Stomach (tissue), 9 donors: ENCODE measurements around the gene KRT6B. TPM values are rescaled to one million over a fixed set of nuclear protein-coding genes. Genes with fewer than 3 reads are reported as not detected.
"Not testable (repeated sequence)": the region's sequence is repeated elsewhere in the genome, so short reads cannot be mapped to it uniquely, and the experiment has no call there.

Experiments
- DNase-seq, 2 donors: peaks; one replicate each; pipeline versions ENCODE4 v3.0.0 to v3.0.0-alpha.2; 2013 to 2019
- H3K27ac ChIP-seq, 5 donors: fragments of 200-600 bp in 4 of 5; sonication (generic) in 4 of 5; one replicate each; pipeline ENCODE4 v1.5.1; 2013 to 2019; ENCODE audit warnings: mild to moderate bottlenecking in 1 of 5, moderate library complexity in 1 of 5
- H3K27me3 ChIP-seq, 3 donors: fragments of 200-600 bp; sonication (generic); one replicate each; pipeline ENCODE4 v1.5.1; 2017 to 2019; ENCODE audit warnings: mixed run types in 1 of 3
- H3K36me3 ChIP-seq, 4 donors: fragments of 200-600 bp; sonication (generic); 1 replicate in 3 of 4; 2 replicates in 1 of 4; pipeline ENCODE4 v1.5.1; 2016 to 2019
- H3K4me1 ChIP-seq, 4 donors: fragments of 200-600 bp; sonication (generic); one replicate each; pipeline ENCODE4 v1.5.1; 2016 to 2019
- H3K4me3 ChIP-seq, 4 donors: fragments of 200-600 bp; sonication (generic) in 3 of 4; one replicate each; pipeline ENCODE4 v1.5.1; 2016 to 2019; ENCODE audit warnings: mild to moderate bottlenecking in 1 of 4
- H3K9me3 ChIP-seq, 4 donors: fragments of 200-600 bp; sonication (generic); one replicate each; pipeline ENCODE4 v1.5.1; 2016 to 2019
- CTCF ChIP-seq, 7 experiments: fragments of 450-650 bp in 4 of 7; fragments of 200-600 bp in 3 of 7; sonication (generic) in 3 of 7; IDR thresholded peaks; one replicate each; pipeline ENCODE4 v1.5.1; 2016 to 2019; ENCODE audit warnings: antibody characterized with exemption in 7 of 7, control low read depth in 2 of 7, mild to moderate bottlenecking in 1 of 7
- EP300 ChIP-seq: sonication (generic); formaldehyde crosslinking; IDR thresholded peaks from one replicate; pipeline ENCODE4 v1.6.1; 2017; ENCODE audit warnings: antibody characterized with exemption
- POLR2A ChIP-seq, 4 donors: fragments of 450-650 bp; IDR thresholded peaks; one replicate each; pipeline ENCODE4 v1.6.1; 2016; ENCODE audit warnings: antibody characterized with exemption in 4 of 4, control low read depth in 2 of 4, mild to moderate bottlenecking in 1 of 4, moderate library complexity in 1 of 4
- POLR2AphosphoS5 ChIP-seq, 3 donors: sonication (generic); formaldehyde crosslinking; IDR thresholded peaks; one replicate each; pipeline ENCODE4 v1.6.1; 2016; ENCODE audit warnings: antibody characterized with exemption in 3 of 3
- WGBS, 5 donors: extraction: QIAGEN DNeasy Blood & Tissue Kit in 3 of 5; methylation state at CpG; one replicate each; pipeline versions ENCODE4 v1.1.5 to v1.1.7; 2013 to 2018; 5-methylcytosine and 5-hydroxymethylcytosine counted together
- intact Hi-C: fragments of 100-400 bp; cut with DNase I; formaldehyde crosslinking; loops from one replicate; pipeline ENCODE4 v1.15.1; 2023; ENCODE audit warnings: low total_unique reads
- polyA plus RNA-seq, 3 donors: library from polyadenylated mRNA; stranded (reverse); fragments of 200-250 nt; gene quantifications; one replicate each; pipeline ENCODE4 v1.2.3, GENCODE V29; 2013
- total RNA-seq, 5 donors: library from RNA; depleted of rRNA; stranded (reverse); fragments of >200 nt; gene quantifications; one replicate each; pipeline versions ENCODE4 v1.1.0 to v1.2.3, GENCODE V29; 2014 to 2016
- donor health status: healthy with polysubstance abuse.
- donor health status: Bipolar disorder and iron deficiency.
- donor health status: healthy.

KRT6B gene
- total and polyA plus RNA-seq, 8 donors: 0.46 to 9.2 (median 0.55) TPM; not detected in 5

GRCh38 chr12:52494518-52494917 is 42.6 kb upstream of the KRT6B start:
- TF ChIP-seq EP300 (no peak), POLR2AphosphoS5 (IDR thresholded peaks at IDR 0.05) (no peak)
- no peak for DNase-seq
- Histone ChIP-seq H3K4me1 (peaks cover 0 to 5% (median 0%) of the 10 kb centered on the region in 4 donors), H3K9me3 (no peaks in the 10 kb centered on the region), H3K4me3 (no peak overlapping the region), H3K27ac (no peak overlapping the region), H3K27me3 (peaks cover 0 to 15% (median 6%) of the 10 kb centered on the region in 3 donors), H3K36me3 (no peaks in the 10 kb centered on the region)
- intact Hi-C loops: no loop called here
- 45 to 73% (median 57%) methylated on average over 2 to 4 of the region's 4 CpGs for WGBS, 5 donors

GRCh38 chr12:52494100-52494499 is 42.2 kb upstream of the KRT6B start:
- Histone ChIP-seq H3K27me3 (peaks cover 0 to 15% (median 6%) of the 10 kb centered on the region in 3 donors), H3K36me3 (no peaks in the 10 kb centered on the region), H3K4me1 (peaks cover 0 to 5% (median 0%) of the 10 kb centered on the region in 4 donors), H3K9me3 (no peaks in the 10 kb centered on the region), H3K4me3 (no peak overlapping the region), H3K27ac (no peak overlapping the region)
- TF ChIP-seq CTCF (IDR thresholded peaks at IDR 0.05): no peak
- TF ChIP-seq EP300: no peak
- TF ChIP-seq POLR2A (IDR thresholded peaks at IDR 0.05): no peak
- no peak for TF ChIP-seq POLR2AphosphoS5 (IDR thresholded peaks at IDR 0.05)
- DNase-seq: no peak
- intact Hi-C loops: no loop called here
- whole genome bisulfite sequencing, 5 donors: 80 to 88% (median 83%) methylated on average over 1 of the region's 1 CpG

GRCh38 chr12:52493172-52493571 is 41.2 kb upstream of the KRT6B start, which contains the start of gene KRT6A:
TSS of gene KRT6A (minus strand) at chr12:52493257. CDS start at chr12:52493188, 69 bp downstream.
- WGBS, 5 donors: 57 to 88% (median 72%) methylated on average over 2 of the region's 2 CpGs
- DNase-seq: no peak
- H3K27me3 ChIP-seq: peaks cover 0 to 15% (median 6%) of the 10 kb centered on the region in 3 donors
- no peaks in the 10 kb centered on the region for H3K9me3 ChIP-seq
- no peak within 1 kb of the TSS for H3K27ac ChIP-seq
- H3K36me3 ChIP-seq: no peaks in the 10 kb centered on the region
- H3K4me1 ChIP-seq: peaks cover 0 to 5% (median 0%) of the 10 kb centered on the region in 4 donors
- intact Hi-C loops: no loop called here
- TF ChIP-seq POLR2AphosphoS5 (IDR thresholded peaks at IDR 0.05) (no peak), EP300 (no peak), POLR2A (IDR thresholded peaks at IDR 0.05) (no peak), CTCF (IDR thresholded peaks at IDR 0.05) (no peak)
- H3K4me3 ChIP-seq: no peak within 1 kb of the TSS

- H3K4me3 ChIP-seq, H3K9me3 ChIP-seq, H3K27ac ChIP-seq, H3K4me1 ChIP-seq, H3K36me3 ChIP-seq, DNase-seq, intact Hi-C loops: not testable (repeated sequence)
- H3K27me3 ChIP-seq: peaks cover 0 to 20% (median 6%) of the 10 kb centered on the region in 3 donors
- WGBS, 5 donors: 91 to 97% (median 95%) methylated on average over 5 to 6 of the region's 6 CpGs
Measured at GRCh38 chr12:52492405-52492804, 40.5 kb upstream of the KRT6B start.

GRCh38 chr12:52491495-52491894 is 39.5 kb upstream of the KRT6B start:
- DNase-seq, H3K4me3 ChIP-seq, H3K4me1 ChIP-seq, intact Hi-C loops, H3K36me3 ChIP-seq, H3K27ac ChIP-seq, H3K9me3 ChIP-seq: not testable (repeated sequence)
- peaks cover 0 to 20% (median 6%) of the 10 kb centered on the region in 3 donors for H3K27me3 ChIP-seq
- 79 to 90% (median 83%) methylated on average over 8 of the region's 8 CpGs for WGBS, 5 donors

- intact Hi-C loops: no loop called here
- TF ChIP-seq POLR2A (IDR thresholded peaks at IDR 0.05) (no peak), CTCF (IDR thresholded peaks at IDR 0.05) (no peak), EP300 (no peak), POLR2AphosphoS5 (IDR thresholded peaks at IDR 0.05) (no peak)
- no peak for DNase-seq
Measured at GRCh38 chr12:52488736-52489135, 36.8 kb upstream of the KRT6B start.

GRCh38 chr12:52487744-52488443 is 35.9 kb upstream of the KRT6B start:
- H3K27ac ChIP-seq, H3K36me3 ChIP-seq, H3K9me3 ChIP-seq, DNase-seq, H3K4me1 ChIP-seq, intact Hi-C loops, H3K4me3 ChIP-seq: not testable (repeated sequence)
- 79 to 89% (median 85%) methylated on average over 5 to 15 of the region's 15 CpGs for WGBS, 5 donors
- peaks cover 0 to 11% (median 6%) of the 10 kb centered on the region in 3 donors for H3K27me3 ChIP-seq

More at GRCh38 chr12:52488736-52489135, 36.8 kb upstream of the KRT6B start:
- Histone ChIP-seq H3K27me3 (peaks cover 0 to 20% (median 6%) of the 10 kb centered on the region in 3 donors), H3K4me1 (no peaks in the 10 kb centered on the region), H3K36me3 (no peaks in the 10 kb centered on the region), H3K9me3 (peaks cover 0 to 9% (median 3%) of the 10 kb centered on the region in 4 donors), H3K4me3 (no peak overlapping the region), H3K27ac (no peak overlapping the region)
